Right lobe of liver (tissue), 4 donors: ENCODE data around the gene ASB7.

Source experiments
- POLR2A ChIP-seq: fragments of 450-650 bp; IDR thresholded peaks from one replicate; pipeline ENCODE4 v1.6.1; 2017; ENCODE audit warnings: antibody characterized with exemption, mild to moderate bottlenecking
- TF ChIP-seq, protein P1 (sequence below), 4 donors: fragments of 200-600 bp in 3 of 4; fragments of 450-650 bp in 1 of 4; IDR thresholded peaks; one replicate each; pipeline versions ENCODE4 v1.5.1 to v1.8.0; 2016 to 2022; ENCODE audit warnings: antibody characterized with exemption in 4 of 4, mild to moderate bottlenecking in 2 of 4
- donor health status: DM: no; HTN: no; CAD: no.
- donor health status: DM: no; HTN: no; CAD: no.
- donor health status: DM: no; HTN: yes; CAD: no.

DNA sequence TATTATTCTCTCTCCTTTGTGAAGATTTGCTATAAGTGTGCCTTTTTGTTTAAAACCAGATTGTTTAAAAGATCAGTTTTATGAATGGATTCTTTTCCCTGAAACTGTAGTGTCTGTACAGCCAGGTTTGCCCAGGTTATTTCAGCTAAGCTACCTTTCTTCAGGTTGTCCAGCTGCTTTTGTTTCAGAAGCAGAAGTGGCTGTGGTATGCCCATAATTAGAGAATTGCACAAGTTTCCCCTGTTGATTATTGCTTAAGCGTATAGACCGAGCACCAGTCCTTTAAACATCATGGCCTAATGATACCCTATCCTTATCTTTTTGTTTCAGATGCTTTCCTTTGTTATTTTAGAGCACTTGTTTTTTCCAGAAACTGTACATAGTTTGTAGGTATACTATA lies 10.2 kb downstream of the ASB7 start:
- TF ChIP-seq, protein P1, sequence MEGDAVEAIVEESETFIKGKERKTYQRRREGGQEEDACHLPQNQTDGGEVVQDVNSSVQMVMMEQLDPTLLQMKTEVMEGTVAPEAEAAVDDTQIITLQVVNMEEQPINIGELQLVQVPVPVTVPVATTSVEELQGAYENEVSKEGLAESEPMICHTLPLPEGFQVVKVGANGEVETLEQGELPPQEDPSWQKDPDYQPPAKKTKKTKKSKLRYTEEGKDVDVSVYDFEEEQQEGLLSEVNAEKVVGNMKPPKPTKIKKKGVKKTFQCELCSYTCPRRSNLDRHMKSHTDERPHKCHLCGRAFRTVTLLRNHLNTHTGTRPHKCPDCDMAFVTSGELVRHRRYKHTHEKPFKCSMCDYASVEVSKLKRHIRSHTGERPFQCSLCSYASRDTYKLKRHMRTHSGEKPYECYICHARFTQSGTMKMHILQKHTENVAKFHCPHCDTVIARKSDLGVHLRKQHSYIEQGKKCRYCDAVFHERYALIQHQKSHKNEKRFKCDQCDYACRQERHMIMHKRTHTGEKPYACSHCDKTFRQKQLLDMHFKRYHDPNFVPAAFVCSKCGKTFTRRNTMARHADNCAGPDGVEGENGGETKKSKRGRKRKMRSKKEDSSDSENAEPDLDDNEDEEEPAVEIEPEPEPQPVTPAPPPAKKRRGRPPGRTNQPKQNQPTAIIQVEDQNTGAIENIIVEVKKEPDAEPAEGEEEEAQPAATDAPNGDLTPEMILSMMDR (IDR thresholded peaks at IDR 0.05): no peak
- no peak for TF ChIP-seq POLR2A
